OCI-LY1 (cell line): ENCODE data around the gene FGFR2.

Source experiments
- CTCF ChIP-seq: fragments of 200-600 bp; sonication (generic), shearing (Covaris generic); IDR thresholded peaks from 2 replicates; pipeline ENCODE4 v1.5.1; 2017; ENCODE audit warnings: mild to moderate bottlenecking, antibody characterized with exemption, low read length, moderate library complexity, mixed read lengths
- EZH2 ChIP-seq: fragments of 200-600 bp; sonication (generic), shearing (Covaris generic); IDR thresholded peaks from 2 replicates; pipeline ENCODE4 v1.8.0; 2017; ENCODE audit warnings: borderline replicate concordance, mixed run types, mild to moderate bottlenecking, antibody characterized with exemption, low read length, moderate library complexity, mixed read lengths

- TF ChIP-seq CTCF (no peak), EZH2 (no peak)
These were observed 19.3 kb downstream of the FGFR2 start for GRCh38 chr10:121578965-121579364.
